Esophagus muscularis mucosa (tissue), 4 donors: ENCODE data around the gene SIGLEC6. TPM values are rescaled to one million over a fixed set of nuclear protein-coding genes. Genes with fewer than 3 reads are reported as not detected.

Experiments used
- DNase-seq: peaks from one replicate; pipeline ENCODE4 v3.0.0-alpha.2; 2017; ENCODE audit errors: extremely low spot score
- H3K27ac ChIP-seq, 4 donors: fragments of 200-600 bp; sonication (generic); replicated peaks in 1 of 4; 1 replicate in 3 of 4; 2 replicates in 1 of 4; pipeline ENCODE4 v1.5.1; 2016 to 2019; ENCODE audit warnings: mild to moderate bottlenecking in 1 of 4
- H3K27me3 ChIP-seq, 4 donors: fragments of 200-600 bp; sonication (generic); one replicate each; pipeline versions ENCODE4 v1.5.1 to v1.6.0; 2016 to 2019
- H3K36me3 ChIP-seq, 4 donors: fragments of 200-600 bp; sonication (generic); one replicate each; pipeline ENCODE4 v1.5.1; 2016 to 2019
- H3K4me1 ChIP-seq, 4 donors: fragments of 200-600 bp; sonication (generic); one replicate each; pipeline ENCODE4 v1.5.1; 2016 to 2019
- H3K4me3 ChIP-seq, 4 donors: fragments of 200-600 bp; sonication (generic); 1 replicate in 2 of 4; 2 replicates in 2 of 4; pipeline ENCODE4 v1.5.1; 2016 to 2019; ENCODE audit warnings: mild to moderate bottlenecking in 4 of 4, moderate library complexity in 1 of 4
- H3K9me3 ChIP-seq, 4 donors: fragments of 200-600 bp; sonication (generic); 1 replicate in 3 of 4; 2 replicates in 1 of 4; pipeline ENCODE4 v1.5.1; 2016 to 2019
- EP300 ChIP-seq: sonication (generic); formaldehyde crosslinking; IDR thresholded peaks from one replicate; pipeline ENCODE4 v1.6.1; 2017; ENCODE audit warnings: antibody characterized with exemption
- POLR2A ChIP-seq: fragments of 450-650 bp; IDR thresholded peaks from one replicate; pipeline ENCODE4 v1.6.1; 2017; ENCODE audit warnings: antibody characterized with exemption, moderate library complexity, mild to moderate bottlenecking, low read depth
- POLR2AphosphoS5 ChIP-seq, 2 donors: sonication (generic); formaldehyde crosslinking; IDR thresholded peaks; one replicate each; pipeline ENCODE4 v1.6.1; 2017; ENCODE audit warnings: antibody characterized with exemption in 2 of 2
- WGBS: methylation state at CpG from one replicate; pipeline ENCODE4 v1.1.5; 2018; 5-methylcytosine and 5-hydroxymethylcytosine counted together
- intact Hi-C: fragments of 100-400 bp; cut with DNase I; formaldehyde crosslinking; loops from one replicate; pipeline ENCODE4 v1.15.1; 2023
- total RNA-seq, 4 donors: library from RNA; depleted of rRNA; stranded (reverse); fragments of >200 nt; gene quantifications; one replicate each; pipeline versions ENCODE4 v1.1.0 to v1.2.1, GENCODE V29; 2016
- TF ChIP-seq, protein P1 (sequence below), 3 experiments: fragments of 200-600 bp in 2 of 3; fragments of 450-650 bp in 1 of 3; sonication (generic) in 2 of 3; IDR thresholded peaks; one replicate each; pipeline ENCODE4 v1.5.1; 2017 to 2019; ENCODE audit warnings: antibody characterized with exemption in 3 of 3, mild to moderate bottlenecking in 2 of 3, moderate library complexity in 1 of 3

The SIGLEC6 gene
- total RNA-seq, 4 donors from 2014 or later: 0.58 to 6.3 (median 3.5) TPM

DNA sequence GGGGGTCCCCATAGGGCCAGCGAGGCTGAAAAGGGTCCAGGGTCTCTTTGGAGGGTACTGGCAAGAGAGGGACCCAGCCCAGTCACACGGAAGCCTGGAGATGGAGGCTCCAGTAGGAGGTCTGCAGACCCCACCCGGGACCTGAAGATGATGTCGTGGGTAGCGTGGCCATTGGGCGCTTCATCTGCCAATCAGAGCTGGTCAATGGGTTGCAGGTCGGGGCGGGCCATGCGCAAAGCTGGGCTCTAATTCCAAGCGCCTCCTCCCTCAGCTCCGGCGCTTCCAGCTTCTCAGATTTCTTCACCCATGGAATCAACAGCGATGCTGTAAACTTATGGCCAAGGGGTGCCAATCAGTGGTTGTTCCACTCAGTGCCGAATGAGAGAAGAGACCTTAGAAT is 40.8 kb downstream of the SIGLEC6 start:
- TF ChIP-seq POLR2A (no peak), EP300 (no peak), POLR2AphosphoS5 (IDR thresholded peaks at IDR 0.05) (no peak)
- TF ChIP-seq, protein P1, sequence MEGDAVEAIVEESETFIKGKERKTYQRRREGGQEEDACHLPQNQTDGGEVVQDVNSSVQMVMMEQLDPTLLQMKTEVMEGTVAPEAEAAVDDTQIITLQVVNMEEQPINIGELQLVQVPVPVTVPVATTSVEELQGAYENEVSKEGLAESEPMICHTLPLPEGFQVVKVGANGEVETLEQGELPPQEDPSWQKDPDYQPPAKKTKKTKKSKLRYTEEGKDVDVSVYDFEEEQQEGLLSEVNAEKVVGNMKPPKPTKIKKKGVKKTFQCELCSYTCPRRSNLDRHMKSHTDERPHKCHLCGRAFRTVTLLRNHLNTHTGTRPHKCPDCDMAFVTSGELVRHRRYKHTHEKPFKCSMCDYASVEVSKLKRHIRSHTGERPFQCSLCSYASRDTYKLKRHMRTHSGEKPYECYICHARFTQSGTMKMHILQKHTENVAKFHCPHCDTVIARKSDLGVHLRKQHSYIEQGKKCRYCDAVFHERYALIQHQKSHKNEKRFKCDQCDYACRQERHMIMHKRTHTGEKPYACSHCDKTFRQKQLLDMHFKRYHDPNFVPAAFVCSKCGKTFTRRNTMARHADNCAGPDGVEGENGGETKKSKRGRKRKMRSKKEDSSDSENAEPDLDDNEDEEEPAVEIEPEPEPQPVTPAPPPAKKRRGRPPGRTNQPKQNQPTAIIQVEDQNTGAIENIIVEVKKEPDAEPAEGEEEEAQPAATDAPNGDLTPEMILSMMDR (IDR thresholded peaks at IDR 0.05): no peak

DNA sequence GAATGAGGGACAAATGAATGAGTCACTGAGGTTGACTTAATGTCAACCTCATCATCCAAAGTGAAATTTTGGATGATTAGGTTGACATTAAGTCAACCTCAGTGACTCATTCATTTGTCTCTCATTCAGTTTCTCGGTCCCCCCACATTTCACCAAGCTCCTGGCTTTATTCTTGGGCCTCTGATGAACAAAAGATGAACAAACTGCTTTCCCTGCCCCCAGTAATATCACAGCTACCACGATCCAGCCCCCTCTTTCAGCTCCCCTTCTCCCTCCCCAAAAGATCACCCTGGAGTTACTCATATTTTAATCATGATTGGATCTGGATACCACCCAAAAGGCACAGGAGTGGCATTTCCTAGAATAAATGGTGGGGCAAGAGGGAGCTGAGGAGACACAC is 42.4 kb downstream of the SIGLEC6 start:
- Histone ChIP-seq H3K9me3 (no peaks in the 10 kb centered on the region), H3K27me3 (peaks cover 0 to 47% (median 0%) of the 10 kb centered on the region in 4 donors), H3K27ac (no peak overlapping the region), H3K4me1 (no peaks in the 10 kb centered on the region), H3K36me3 (no peaks in the 10 kb centered on the region), H3K4me3 (no peak overlapping the region)
- intact Hi-C loops: no loop called here
- no peak for TF ChIP-seq POLR2AphosphoS5 (IDR thresholded peaks at IDR 0.05)
- TF ChIP-seq EP300: no peak
- TF ChIP-seq, protein P1 (IDR thresholded peaks at IDR 0.05): no peak
- no peak for TF ChIP-seq POLR2A
- no peak for DNase-seq
- 55% methylated on average over 2 of the region's 2 CpGs for WGBS

More for the DNA sequence above, 40.8 kb downstream of the SIGLEC6 start:
- H3K27ac ChIP-seq: no peak overlapping the region
- no peak for DNase-seq
- intact Hi-C loops: no loop called here
- no peak overlapping the region for H3K4me3 ChIP-seq
- WGBS: 30% methylated on average over 12 of the region's 14 CpGs
- no peaks in the 10 kb centered on the region for H3K9me3 ChIP-seq
- no peaks in the 10 kb centered on the region for H3K4me1 ChIP-seq
- no peaks in the 10 kb centered on the region for H3K36me3 ChIP-seq
- H3K27me3 ChIP-seq: peaks cover 0 to 32% (median 0%) of the 10 kb centered on the region in 4 donors

DNA sequence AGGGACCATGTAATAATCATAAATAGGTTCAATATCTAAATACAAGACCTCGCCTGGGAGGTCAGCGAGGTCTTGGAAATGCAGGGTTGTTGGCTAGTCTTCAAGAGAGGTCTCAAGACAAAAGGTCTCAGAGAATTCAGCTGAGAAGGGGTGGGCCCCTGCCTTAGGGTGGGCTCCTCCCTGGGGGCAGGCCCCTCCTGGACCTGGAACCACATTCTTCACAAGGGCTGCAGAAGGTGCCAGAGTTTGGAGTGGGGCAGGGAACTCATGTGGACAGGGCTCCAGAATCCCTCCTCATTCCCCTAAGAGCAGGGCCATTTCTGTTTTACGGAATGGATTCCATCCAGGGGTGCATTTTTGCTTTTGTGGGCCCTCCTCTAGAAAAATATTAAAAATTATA is 43.0 kb downstream of the SIGLEC6 start:
- intact Hi-C loops: no loop called here
- H3K27me3 ChIP-seq: peaks cover 0 to 51% (median 0%) of the 10 kb centered on the region in 4 donors
- no peak overlapping the region for H3K4me3 ChIP-seq
- WGBS: 83% methylated on average over 3 of the region's 3 CpGs
- H3K9me3 ChIP-seq: no peaks in the 10 kb centered on the region
- H3K27ac ChIP-seq: no peak overlapping the region
- H3K36me3 ChIP-seq: no peaks in the 10 kb centered on the region
- no peak for DNase-seq
- TF ChIP-seq POLR2AphosphoS5 (IDR thresholded peaks at IDR 0.05): no peak
- H3K4me1 ChIP-seq: no peaks in the 10 kb centered on the region

DNA sequence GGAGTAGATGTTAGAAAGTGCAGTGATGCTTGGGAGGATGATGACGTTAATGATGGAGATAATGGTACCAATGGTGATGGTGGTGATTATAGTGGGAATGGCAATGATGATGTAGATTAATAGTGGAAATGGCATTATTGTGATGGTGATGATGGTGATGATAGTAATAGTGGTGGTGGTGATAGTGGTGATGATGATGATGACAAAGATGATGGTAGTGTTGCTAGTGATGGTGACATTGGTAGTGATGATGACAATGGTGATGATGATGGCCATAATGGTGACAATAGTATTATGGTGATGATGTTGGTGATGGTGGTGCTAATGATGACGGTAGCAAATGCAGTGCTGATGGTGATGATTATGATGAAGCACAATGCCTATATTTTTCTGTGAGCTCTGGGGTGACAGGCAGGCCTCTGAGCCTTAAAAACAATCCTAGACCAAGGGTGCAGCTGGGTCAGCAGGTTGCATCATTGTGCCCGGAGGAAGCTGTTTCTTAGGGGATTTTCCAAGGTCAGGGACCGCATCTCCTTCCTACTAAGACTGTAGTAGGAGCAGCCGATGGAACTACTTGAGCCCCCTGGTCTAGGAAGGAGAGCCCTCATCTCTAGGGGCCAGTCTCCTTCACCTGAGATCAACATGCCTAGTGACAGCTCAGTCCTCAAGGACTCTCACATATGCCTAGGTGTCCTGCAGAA is 45.4 kb downstream of the SIGLEC6 start:
- 87% methylated on average over 5 of the region's 5 CpGs for WGBS
- Histone ChIP-seq H3K9me3 (no peaks in the 10 kb centered on the region), H3K36me3 (no peaks in the 10 kb centered on the region), H3K4me3 (no peak overlapping the region), H3K27me3 (peaks cover 0 to 60% (median 0%) of the 10 kb centered on the region in 4 donors), H3K4me1 (no peaks in the 10 kb centered on the region), H3K27ac (no peak overlapping the region)
- TF ChIP-seq POLR2AphosphoS5 (IDR thresholded peaks at IDR 0.05) (no peak), EP300 (no peak), POLR2A (no peak)
- TF ChIP-seq, protein P1 (IDR thresholded peaks at IDR 0.05): no peak
- intact Hi-C loops: no loop called here
- DNase-seq: no peak

DNA sequence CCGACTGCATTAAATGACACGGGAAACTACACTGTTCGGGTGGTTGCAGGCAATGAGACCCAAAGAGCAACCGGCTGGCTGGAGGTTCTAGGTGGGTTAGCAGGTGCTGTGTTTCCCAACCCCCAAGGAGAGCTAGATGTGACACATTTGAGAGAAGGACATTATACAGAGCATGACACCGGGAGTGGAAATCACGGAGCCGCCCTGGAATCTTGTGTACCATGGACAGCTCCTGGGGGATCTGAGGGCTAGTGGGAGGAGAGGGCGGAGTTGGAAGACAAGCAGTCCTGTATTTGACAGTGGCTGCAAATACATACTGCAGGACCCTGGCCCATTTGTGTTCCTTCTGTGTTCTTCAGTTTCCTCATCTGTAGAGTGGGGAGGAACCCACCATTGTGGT is 50.9 kb downstream of the SIGLEC6 start:
- Histone ChIP-seq H3K36me3 (no peaks in the 10 kb centered on the region), H3K27ac (no peak overlapping the region), H3K27me3 (peaks cover 0 to 72% (median 0%) of the 10 kb centered on the region in 4 donors), H3K4me1 (no peaks in the 10 kb centered on the region), H3K4me3 (no peak overlapping the region), H3K9me3 (no peaks in the 10 kb centered on the region)
- no peak for DNase-seq
- TF ChIP-seq POLR2AphosphoS5 (IDR thresholded peaks at IDR 0.05) (no peak), POLR2A (no peak), EP300 (no peak)
- TF ChIP-seq, protein P1 (IDR thresholded peaks at IDR 0.05): no peak
- intact Hi-C loops: no loop called here
- WGBS: 36% methylated on average over 8 of the region's 8 CpGs
